ENCODE data around the gene LRRC71.
"Not testable (repeated sequence)": the region's sequence is repeated elsewhere in the genome, so short reads cannot be mapped to it uniquely, and the experiment has no call there.

LRRC71 gene

GRCh38 chr1:156913809-156914387 is 6.5 kb upstream of the LRRC71 start:
- H3K9ac ChIP-seq (ENCODE audit: low read depth in 1 of 2, low read length in 2 of 2): no peak overlapping the region
- no peaks in the 10 kb centered on the region for H3K9me3 ChIP-seq (ENCODE audit: control insufficient read depth in 2 of 2, low read length in 2 of 2)
- H3K4me1 ChIP-seq (ENCODE audit: control insufficient read depth in 2 of 2, insufficient read depth in 2 of 2, low read length in 2 of 2): peaks cover 0 to 9% of the 10 kb centered on the region in 2 donors
- no peak overlapping the region for H3K27ac ChIP-seq (ENCODE audit: low read depth in 2 of 2, low read length in 2 of 2)
- peaks cover 0 to 9% of the 10 kb centered on the region in 2 donors for H3K27me3 ChIP-seq (ENCODE audit: control insufficient read depth in 2 of 2, insufficient read depth in 2 of 2, low read length in 2 of 2)
- H3K4me3 ChIP-seq (ENCODE audit: low read length in 2 of 2): no peak overlapping the region
- no peaks in the 10 kb centered on the region for H3K36me3 ChIP-seq (ENCODE audit: control insufficient read depth in 2 of 2, insufficient read depth in 2 of 2, low read length in 2 of 2)

DNA sequence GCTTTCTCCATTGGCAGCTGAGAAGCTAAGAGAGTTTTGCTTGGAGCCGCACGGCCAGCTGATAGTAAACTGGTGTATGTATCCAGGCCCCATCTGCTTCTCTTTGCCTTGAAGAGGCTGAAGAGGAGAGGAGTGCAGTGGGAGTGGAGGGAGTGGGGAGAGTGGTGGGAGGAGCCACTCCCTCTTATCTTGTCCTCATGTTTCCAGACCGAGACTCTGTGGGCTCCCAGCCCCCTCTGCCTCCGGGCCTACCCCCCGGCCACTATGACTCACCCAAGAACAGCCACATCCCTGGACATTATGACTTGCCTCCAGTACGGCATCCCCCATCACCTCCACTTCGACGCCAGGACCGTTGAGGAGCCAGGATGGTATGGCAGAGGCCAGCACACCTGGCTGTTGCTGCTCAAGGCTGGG is 6.0 kb upstream of the LRRC71 start:
- H3K27me3 ChIP-seq (ENCODE audit: control insufficient read depth in 2 of 2, insufficient read depth in 2 of 2, low read length in 2 of 2): peaks cover 2 to 3% of the 10 kb centered on the region in 2 donors
- H3K9me3 ChIP-seq (ENCODE audit: control insufficient read depth in 2 of 2, low read length in 2 of 2): no peaks in the 10 kb centered on the region
- H3K4me1 ChIP-seq (ENCODE audit: control insufficient read depth in 2 of 2, insufficient read depth in 2 of 2, low read length in 2 of 2): peaks cover 0 to 5% of the 10 kb centered on the region in 2 donors
- H3K9ac ChIP-seq (ENCODE audit: low read depth in 1 of 2, low read length in 2 of 2): no peak overlapping the region
- H3K27ac ChIP-seq (ENCODE audit: low read depth in 2 of 2, low read length in 2 of 2): no peak overlapping the region
- no peak overlapping the region for H3K4me3 ChIP-seq (ENCODE audit: low read length in 2 of 2)
- no peaks in the 10 kb centered on the region for H3K36me3 ChIP-seq (ENCODE audit: control insufficient read depth in 2 of 2, insufficient read depth in 2 of 2, low read length in 2 of 2)

DNA sequence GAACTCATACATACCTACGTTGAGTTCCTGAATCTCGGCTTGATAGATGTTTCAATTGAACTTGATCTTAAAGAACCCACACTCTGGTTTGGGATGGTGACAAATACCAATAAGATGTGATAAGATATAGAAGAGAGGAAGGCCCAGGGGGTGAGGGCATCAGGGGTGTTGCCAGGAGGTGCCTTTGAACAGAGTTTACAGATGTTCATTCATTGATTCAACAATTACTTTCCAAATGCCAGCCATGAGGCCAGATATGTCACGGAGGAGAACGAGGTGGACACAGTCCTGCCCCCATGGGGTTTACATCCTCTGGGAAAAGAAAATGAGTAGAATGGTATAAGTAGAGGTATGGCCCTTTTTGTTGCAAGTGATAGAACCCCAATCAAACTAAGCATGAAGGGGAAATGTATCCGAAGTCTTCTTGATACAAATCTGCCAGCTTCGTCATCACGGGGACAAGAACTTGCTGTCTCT is 659 bp downstream of the LRRC71 start:
- peaks cover 0 to 4% of the 10 kb centered on the region in 2 donors for H3K4me1 ChIP-seq (ENCODE audit: control insufficient read depth in 2 of 2, insufficient read depth in 2 of 2, low read length in 2 of 2)
- H3K4me3 ChIP-seq (ENCODE audit: low read length in 2 of 2): no peak overlapping the region
- peaks cover 53 to 57% of the 10 kb centered on the region in 2 donors for H3K27me3 ChIP-seq (ENCODE audit: control insufficient read depth in 2 of 2, insufficient read depth in 2 of 2, low read length in 2 of 2)
- H3K27ac ChIP-seq (ENCODE audit: low read depth in 2 of 2, low read length in 2 of 2): no peak overlapping the region
- no peaks in the 10 kb centered on the region for H3K36me3 ChIP-seq (ENCODE audit: control insufficient read depth in 2 of 2, insufficient read depth in 2 of 2, low read length in 2 of 2)
- no peak overlapping the region for H3K9ac ChIP-seq (ENCODE audit: low read depth in 1 of 2, low read length in 2 of 2)
- H3K9me3 ChIP-seq (ENCODE audit: control insufficient read depth in 2 of 2, low read length in 2 of 2): no peaks in the 10 kb centered on the region

- H3K9me3 ChIP-seq (ENCODE audit: control insufficient read depth in 2 of 2, low read length in 2 of 2): no peaks in the 10 kb centered on the region
- peaks cover 4 to 8% of the 10 kb centered on the region in 2 donors for H3K4me1 ChIP-seq (ENCODE audit: control insufficient read depth in 2 of 2, insufficient read depth in 2 of 2, low read length in 2 of 2)
- H3K27me3 ChIP-seq (ENCODE audit: control insufficient read depth in 2 of 2, insufficient read depth in 2 of 2, low read length in 2 of 2): peaks cover 64 to 71% of the 10 kb centered on the region in 2 donors
- no peak overlapping the region for H3K27ac ChIP-seq (ENCODE audit: low read depth in 2 of 2, low read length in 2 of 2)
- H3K4me3 ChIP-seq (ENCODE audit: low read length in 2 of 2): no peak overlapping the region
- H3K9ac ChIP-seq (ENCODE audit: low read depth in 1 of 2, low read length in 2 of 2): no peak overlapping the region
- H3K36me3 ChIP-seq (ENCODE audit: control insufficient read depth in 2 of 2, insufficient read depth in 2 of 2, low read length in 2 of 2): no peaks in the 10 kb centered on the region
These were observed 2.7 kb downstream of the LRRC71 start for GRCh38 chr1:156922986-156923669.

GRCh38 chr1:156923670-156924477 is 3.4 kb downstream of the LRRC71 start:
- Histone ChIP-seq H3K9me3 (ENCODE audit: control insufficient read depth in 2 of 2, low read length in 2 of 2) (no peaks in the 10 kb centered on the region), H3K4me1 (ENCODE audit: control insufficient read depth in 2 of 2, insufficient read depth in 2 of 2, low read length in 2 of 2) (peaks cover 4 to 8% of the 10 kb centered on the region in 2 donors), H3K36me3 (ENCODE audit: control insufficient read depth in 2 of 2, insufficient read depth in 2 of 2, low read length in 2 of 2) (no peaks in the 10 kb centered on the region), H3K4me3 (ENCODE audit: low read length in 2 of 2) (no peak overlapping the region), H3K9ac (ENCODE audit: low read depth in 1 of 2, low read length in 2 of 2) (no peak overlapping the region), H3K27ac (ENCODE audit: low read depth in 2 of 2, low read length in 2 of 2) (no peak overlapping the region), H3K27me3 (ENCODE audit: control insufficient read depth in 2 of 2, insufficient read depth in 2 of 2, low read length in 2 of 2) (peaks cover 66 to 72% of the 10 kb centered on the region in 2 donors)

- Histone ChIP-seq H3K27me3 (ENCODE audit: control insufficient read depth in 2 of 2, insufficient read depth in 2 of 2, low read length in 2 of 2) (peaks cover 71 to 80% of the 10 kb centered on the region in 2 donors), H3K9ac (ENCODE audit: low read depth in 1 of 2, low read length in 2 of 2) (no peak overlapping the region), H3K4me3 (ENCODE audit: low read length in 2 of 2) (no peak overlapping the region), H3K4me1 (ENCODE audit: control insufficient read depth in 2 of 2, insufficient read depth in 2 of 2, low read length in 2 of 2) (peaks cover 4 to 8% of the 10 kb centered on the region in 2 donors), H3K27ac (ENCODE audit: low read depth in 2 of 2, low read length in 2 of 2) (no peak overlapping the region), H3K9me3 (ENCODE audit: control insufficient read depth in 2 of 2, low read length in 2 of 2) (no peaks in the 10 kb centered on the region), H3K36me3 (ENCODE audit: control insufficient read depth in 2 of 2, insufficient read depth in 2 of 2, low read length in 2 of 2) (no peaks in the 10 kb centered on the region)
These were observed 4.2 kb downstream of the LRRC71 start for GRCh38 chr1:156924478-156925153.

GRCh38 chr1:156925154-156926010 is 5.0 kb downstream of the LRRC71 start:
- no peak overlapping the region for H3K27ac ChIP-seq (ENCODE audit: low read depth in 2 of 2, low read length in 2 of 2)
- H3K9ac ChIP-seq (ENCODE audit: low read depth in 1 of 2, low read length in 2 of 2): no peak overlapping the region
- no peak overlapping the region for H3K4me3 ChIP-seq (ENCODE audit: low read length in 2 of 2)
- no peaks in the 10 kb centered on the region for H3K36me3 ChIP-seq (ENCODE audit: control insufficient read depth in 2 of 2, insufficient read depth in 2 of 2, low read length in 2 of 2)
- H3K4me1 ChIP-seq (ENCODE audit: control insufficient read depth in 2 of 2, insufficient read depth in 2 of 2, low read length in 2 of 2): peaks cover 2 to 8% of the 10 kb centered on the region in 2 donors
- no peaks in the 10 kb centered on the region for H3K9me3 ChIP-seq (ENCODE audit: control insufficient read depth in 2 of 2, low read length in 2 of 2)
- H3K27me3 ChIP-seq (ENCODE audit: control insufficient read depth in 2 of 2, insufficient read depth in 2 of 2, low read length in 2 of 2): peaks cover 70 to 75% of the 10 kb centered on the region in 2 donors

GRCh38 chr1:156926175-156926574 is 5.7 kb downstream of the LRRC71 start:
- H3K4me1 ChIP-seq (ENCODE audit: control insufficient read depth in 2 of 2, insufficient read depth in 2 of 2, low read length in 2 of 2): peaks cover 0 to 8% of the 10 kb centered on the region in 2 donors
- peaks cover 65 to 68% of the 10 kb centered on the region in 2 donors for H3K27me3 ChIP-seq (ENCODE audit: control insufficient read depth in 2 of 2, insufficient read depth in 2 of 2, low read length in 2 of 2)
- no peak overlapping the region for H3K4me3 ChIP-seq (ENCODE audit: low read length in 2 of 2)
- no peaks in the 10 kb centered on the region for H3K36me3 ChIP-seq (ENCODE audit: control insufficient read depth in 2 of 2, insufficient read depth in 2 of 2, low read length in 2 of 2)
- no peak overlapping the region for H3K9ac ChIP-seq (ENCODE audit: low read depth in 1 of 2, low read length in 2 of 2)
- no peaks in the 10 kb centered on the region for H3K9me3 ChIP-seq (ENCODE audit: control insufficient read depth in 2 of 2, low read length in 2 of 2)
- H3K27ac ChIP-seq (ENCODE audit: low read depth in 2 of 2, low read length in 2 of 2): no peak overlapping the region

DNA sequence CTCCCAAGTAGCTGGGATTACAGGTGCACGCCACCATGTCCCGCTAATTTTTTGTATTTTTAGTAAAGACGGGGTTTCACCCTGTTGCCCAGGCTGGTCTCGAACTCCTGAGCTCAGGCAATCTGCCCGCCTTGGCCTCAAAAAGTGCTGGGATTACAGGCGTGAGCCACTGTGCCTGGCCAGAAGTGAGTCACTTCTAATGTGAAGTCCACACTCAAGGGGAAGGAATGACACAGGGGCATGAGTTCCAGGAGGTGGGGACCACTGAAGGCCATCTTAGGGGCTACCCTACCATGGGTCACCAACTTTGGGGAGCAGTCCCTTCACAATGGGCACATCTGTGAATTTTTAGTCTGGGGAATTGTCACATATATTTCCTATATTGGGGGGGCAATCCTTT is 6.3 kb downstream of the LRRC71 start:
- H3K9me3 ChIP-seq (ENCODE audit: control insufficient read depth in 2 of 2, low read length in 2 of 2); H3K9ac ChIP-seq (ENCODE audit: low read depth in 1 of 2, low read length in 2 of 2); H3K27ac ChIP-seq (ENCODE audit: low read depth in 2 of 2, low read length in 2 of 2); H3K4me3 ChIP-seq (ENCODE audit: low read length in 2 of 2); H3K36me3 ChIP-seq (ENCODE audit: control insufficient read depth in 2 of 2, insufficient read depth in 2 of 2, low read length in 2 of 2): not testable (repeated sequence)
- Histone ChIP-seq H3K4me1 (ENCODE audit: control insufficient read depth in 2 of 2, insufficient read depth in 2 of 2, low read length in 2 of 2) (peaks cover 0 to 11% of the 10 kb centered on the region in 2 donors), H3K27me3 (ENCODE audit: control insufficient read depth in 2 of 2, insufficient read depth in 2 of 2, low read length in 2 of 2) (peaks cover 60 to 63% of the 10 kb centered on the region in 2 donors)
